ENCODE measurements around the gene NFATC2.

Gene NFATC2

DNA sequence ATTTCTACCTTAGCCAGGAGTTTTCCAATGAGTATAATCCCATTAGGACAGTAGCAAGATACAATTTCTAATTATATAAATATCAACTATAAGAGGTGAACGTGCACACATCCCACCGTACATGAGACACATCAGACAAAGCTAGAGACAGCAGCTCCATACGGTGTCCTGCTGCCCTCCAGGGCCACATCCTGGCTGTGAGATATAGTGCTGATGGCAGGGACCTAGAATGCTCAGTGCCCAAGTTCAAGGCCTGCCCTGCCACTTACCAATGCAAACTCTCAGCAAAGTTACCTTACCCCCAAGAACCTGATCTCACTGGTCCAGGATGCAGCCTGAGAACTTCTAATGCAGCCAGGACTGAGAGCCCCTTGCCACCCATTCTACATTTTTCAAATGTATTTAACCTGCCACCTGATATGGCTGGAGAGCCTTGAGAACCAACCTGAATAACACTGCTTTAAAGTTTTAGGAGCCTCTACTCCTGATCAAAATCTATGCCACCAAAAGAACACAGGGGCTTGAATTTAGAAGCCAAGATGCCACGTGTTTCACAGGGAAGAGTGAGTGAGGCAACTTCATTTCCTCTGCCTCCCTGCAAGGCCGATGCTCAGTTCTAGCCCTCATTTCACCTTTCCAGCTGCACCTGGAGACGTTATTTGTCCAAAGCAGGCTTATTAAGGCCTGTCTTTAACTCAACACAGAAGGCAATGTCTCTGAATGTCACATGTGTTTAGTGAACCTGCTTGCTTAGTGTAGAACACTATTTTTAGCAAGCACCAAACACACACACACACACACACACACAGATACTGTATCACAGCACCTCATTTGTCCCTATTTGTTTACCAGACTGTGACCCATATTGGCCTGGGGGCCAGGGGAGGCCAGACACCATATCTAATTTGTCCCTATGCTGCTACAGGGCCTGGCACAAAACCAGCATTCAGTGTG, 6.1 kb downstream of the NFATC2 start:
- no peak for DNase-seq

DNA sequence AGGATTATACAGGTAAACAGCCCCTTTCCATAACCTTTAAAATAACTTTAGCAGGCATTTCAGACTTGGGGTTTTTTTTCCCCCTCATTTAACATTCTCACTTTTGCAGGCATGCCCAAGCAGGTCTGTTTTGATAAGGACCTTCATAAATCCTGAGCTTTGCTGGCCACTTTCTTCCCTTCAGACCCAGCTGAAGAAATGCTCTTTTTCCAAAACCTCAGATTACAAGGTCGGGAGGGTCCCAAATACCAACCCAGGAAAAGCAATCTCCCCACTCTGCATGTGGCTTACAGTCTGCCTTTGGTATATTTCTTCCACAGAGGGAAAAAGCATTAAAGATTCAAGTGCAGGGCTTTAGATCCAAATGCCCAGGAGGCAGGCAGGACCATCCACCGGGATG, 6.8 kb downstream of the NFATC2 start:
- no peak for DNase-seq

DNA sequence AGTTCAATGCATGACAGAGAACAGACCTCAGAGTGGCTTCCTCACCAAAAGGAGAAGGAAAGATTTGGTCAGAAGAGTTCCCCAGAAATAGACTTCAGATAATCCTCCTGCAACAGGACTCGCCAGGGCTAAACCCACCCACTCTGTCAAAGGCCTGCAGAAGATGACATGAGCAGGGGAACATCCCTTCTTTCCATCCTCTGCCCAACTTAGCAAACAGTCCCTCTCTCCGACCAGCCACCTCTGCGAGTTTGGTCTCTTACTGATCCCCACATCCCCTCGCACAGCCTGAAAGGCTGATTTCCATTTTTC, 7.5 kb downstream of the NFATC2 start:
- DNase-seq = peak; percentile 73

DNA sequence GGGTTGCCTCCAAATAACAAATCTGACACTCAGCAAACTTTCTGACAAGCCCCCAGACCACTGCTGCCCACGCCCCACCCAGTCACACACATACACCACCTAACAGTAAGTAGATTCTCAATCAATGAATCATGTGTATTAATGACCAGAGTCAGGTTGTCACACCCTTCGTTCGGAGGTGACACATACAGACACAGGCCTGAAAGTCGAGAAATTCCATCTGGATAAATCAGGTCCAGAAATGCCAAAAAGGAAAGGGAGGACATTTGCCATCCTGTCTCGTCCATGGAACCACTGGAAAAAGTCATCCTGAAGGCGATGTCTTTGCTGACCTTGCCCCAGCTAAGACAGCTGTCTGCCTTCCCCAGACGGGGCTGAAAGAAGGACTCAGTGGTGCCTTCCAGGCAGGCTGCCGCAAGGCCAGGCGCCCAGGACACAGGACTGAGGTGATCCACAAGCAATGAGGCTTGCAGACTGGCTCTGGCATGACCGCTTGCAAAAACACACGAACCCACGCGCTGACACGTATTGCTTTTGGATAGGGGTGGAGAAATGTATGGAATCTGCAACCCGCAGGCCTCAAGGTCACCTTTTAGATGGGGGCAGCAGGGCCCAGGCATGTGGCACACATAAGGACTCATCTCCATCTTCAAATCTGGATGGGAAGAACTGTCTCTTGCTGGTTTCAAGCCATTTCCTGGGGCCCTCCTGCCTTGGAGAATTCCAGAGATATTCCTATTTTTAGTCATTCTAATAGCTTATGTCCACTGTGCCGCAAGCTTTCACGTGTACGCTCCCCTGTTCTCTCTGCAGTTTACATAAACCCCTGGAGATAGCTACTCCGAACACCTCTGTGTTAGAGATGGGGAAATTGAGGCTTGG, 9.0 kb downstream of the NFATC2 start:
- no peak for DNase-seq

DNA sequence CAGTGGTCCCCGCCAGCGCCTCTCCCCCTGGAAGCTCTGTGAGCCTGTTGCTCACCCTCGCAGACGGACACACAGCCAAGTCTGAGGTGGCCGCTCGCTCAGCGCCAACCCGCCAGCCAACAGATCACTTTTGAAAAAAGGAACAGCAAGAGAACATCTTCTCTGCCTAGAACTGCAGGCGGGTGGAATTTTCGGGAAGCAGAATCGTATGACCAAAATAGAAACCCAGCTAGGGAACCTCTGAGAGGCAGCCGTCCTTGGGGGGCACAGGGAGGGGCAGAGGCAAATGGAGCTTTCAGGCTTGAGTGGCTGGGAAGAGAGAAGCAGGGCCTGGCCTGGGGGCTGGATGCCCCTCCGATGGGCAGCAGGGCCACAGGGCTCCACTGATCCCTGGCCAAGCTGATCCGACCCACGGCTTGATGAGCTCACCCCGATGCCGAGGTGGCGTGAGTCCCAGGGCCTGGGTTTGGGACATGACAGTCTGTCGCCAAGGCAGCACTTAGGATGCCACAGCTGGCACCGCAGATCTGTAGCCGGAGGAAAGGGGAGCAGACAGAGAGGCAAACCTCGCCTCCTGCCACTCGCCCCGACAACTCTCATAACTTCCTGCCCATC, 9.8 kb downstream of the NFATC2 start:
- peak; percentile 80 for DNase-seq

DNA sequence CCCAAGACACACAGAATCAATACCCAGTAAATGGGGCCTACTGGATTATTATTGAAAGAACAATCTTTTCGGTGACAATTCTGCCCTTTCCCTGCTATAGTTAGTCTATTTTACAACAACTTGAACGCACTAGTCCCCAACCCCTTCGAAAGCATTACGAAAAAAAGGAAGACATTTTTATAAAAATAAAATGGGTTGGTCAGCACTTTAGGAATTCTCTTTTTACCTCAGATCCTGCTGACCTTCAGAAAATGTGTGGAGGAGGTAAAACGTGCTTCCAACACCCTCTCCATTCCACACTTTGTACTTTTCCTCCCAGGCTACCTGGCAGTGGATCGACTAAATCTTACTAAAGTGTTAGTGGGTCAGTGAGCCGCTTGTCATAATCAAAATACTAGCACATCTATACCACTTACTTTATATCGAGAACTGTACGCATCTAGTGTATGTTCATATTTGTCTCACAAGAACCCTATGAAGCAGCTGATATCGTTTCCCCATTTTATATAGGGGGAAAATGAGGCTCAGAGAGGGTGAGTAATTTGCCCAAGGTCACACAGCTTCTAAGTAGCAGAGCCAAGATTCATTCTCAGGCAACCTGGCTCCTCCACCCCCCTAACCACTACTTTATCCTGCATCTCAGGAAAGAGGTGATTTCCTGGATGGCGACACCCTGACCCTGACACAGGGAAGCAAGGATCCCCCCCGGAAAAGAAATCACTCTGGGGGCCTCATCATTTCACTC, 10.6 kb downstream of the NFATC2 start:
- DNase-seq = no peak

DNA sequence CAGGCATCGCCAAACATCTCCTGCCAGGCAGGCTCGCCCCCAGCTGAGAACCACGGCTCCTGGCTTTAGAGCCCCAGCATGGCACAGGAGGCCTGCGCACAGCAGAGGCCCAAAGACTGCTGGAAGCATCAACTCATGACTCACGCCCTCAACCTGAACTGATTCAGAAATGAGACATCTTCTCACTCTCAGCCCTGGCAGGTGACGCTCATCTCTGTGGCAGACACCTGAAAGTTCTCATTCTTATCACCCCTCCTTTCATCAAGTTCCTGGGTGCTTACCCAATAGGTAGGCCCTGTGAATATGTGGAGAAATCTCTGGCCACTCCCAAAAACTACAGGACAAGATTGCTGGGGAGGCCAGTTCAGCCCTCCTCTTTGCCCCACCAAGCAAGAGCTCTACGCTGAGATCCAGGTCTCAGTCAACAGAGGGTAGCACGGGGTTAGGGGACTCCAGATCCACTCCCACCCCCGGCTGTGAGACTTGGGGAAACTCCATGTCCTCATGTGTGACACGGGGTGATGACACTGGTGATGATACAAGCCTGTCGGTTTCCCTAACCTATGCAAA, 11.3 kb downstream of the NFATC2 start:
- peak; percentile 42 for DNase-seq

DNA sequence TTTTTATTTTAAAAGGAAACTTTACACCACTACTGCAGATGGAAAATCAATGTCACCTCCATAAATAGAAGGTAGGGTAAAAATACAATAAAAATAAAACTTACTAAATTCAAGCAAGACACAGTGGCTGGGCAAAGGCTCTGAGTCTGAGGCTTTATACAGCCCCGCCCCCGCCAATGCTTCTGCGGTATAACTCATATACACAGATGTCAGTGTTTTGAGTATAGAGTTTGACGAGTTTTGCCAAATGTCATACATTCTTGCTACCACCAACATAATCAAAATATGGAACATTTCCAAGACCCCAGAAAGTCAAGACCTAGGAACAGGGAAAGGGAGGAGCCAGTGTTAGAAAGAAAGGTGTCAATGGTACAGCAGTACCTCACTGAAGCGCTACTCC, 12.8 kb downstream of the NFATC2 start:
- no peak for DNase-seq

DNA sequence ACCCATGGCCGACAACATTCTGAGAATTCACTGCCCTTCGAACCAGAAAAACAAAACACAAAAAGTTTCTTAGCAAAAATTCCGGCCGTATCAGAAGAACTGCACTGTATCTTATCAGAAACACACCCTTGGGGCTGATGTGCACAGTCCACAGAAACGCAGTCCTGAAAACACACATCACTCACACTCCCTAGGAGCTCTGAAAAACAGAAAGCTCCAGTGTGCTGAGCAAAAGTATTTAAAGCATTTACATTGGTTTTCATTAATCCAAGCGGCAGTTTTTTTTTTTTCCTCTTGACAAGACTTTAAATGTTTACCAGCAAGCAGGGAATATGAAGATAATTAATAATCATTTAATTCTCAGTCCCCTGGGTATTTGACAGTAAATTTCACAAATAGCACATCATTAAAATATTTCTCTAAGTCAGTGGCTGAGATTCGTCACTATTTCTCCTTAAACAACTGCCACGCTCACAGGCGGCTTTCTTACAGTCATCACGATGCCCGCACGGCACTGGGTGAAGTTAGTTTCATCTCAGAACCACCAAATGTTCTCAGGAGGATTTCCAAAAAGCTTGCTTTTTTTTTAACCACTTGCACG, 13.3 kb downstream of the NFATC2 start:
- DNase-seq = no peak

DNA sequence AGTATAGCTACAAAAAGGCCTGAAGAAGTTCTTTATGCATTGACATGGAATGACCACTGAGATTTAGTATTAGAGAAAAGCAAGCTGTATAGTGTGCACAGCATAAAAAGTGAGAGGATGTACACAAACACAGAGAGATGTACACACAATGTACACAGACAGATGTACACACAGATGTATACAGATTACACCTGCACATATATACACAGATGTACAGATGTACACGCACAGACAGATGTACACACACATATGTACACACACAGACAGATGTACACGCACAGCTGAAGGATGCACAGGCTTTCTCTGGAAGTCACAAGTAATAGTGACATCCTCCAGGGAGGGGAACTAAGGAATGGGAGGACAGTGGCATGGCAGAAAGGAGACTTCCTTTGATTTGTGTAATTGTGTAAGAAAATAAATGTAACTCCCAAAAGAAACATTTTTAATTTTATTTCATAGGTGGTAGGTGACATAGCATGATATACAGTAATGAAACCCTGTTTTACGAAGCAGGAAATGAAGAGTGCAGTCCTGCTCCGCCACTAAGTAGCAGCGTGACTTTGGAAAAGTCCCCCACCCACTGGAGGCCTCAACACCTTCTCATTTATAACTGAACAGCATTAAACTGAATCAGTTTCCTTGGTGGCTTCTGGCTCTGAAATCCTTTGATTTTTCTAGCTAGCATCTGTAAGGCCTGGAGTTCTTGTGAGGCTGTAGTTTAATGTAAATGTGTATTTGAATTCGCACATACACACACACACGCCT, 14.1 kb downstream of the NFATC2 start:
- DNase-seq = no peak

DNA sequence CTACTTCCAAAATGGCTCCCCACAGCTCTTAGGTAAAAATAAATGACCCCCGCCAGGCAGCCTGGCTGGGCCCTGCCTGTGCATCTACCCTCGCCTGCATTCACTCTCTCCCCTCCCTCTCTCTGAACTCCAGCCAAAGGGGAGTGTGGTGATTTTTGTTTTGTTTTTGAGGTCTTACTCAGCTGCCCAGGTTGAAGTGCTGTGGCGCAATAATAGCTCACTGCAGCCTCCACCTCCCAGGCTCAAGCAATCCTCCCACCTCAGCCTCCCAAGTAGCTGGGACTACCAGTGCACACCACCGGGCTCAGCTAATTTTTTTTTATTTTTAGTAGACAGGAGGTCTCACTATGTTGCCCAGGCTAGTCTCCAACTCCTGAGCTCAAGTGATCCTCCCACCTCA, 15.8 kb downstream of the NFATC2 start:
- no peak for DNase-seq

DNA sequence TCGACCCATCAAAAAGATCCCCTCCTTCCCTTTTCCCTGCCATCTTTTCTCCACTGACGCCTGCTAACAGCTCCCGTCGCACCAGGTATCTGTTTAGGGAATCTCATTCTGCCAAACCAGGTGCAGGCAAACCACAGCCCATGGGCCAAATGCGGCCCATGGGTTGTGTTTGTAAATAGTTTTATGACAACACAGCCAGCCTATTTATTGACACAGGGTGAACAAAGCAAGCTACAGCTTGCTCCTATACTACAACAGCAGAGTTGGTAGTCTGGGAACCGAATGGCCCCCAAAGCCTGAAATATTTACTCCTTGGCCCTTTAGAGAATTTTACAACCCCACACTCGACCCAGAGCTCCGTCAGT, 16.4 kb downstream of the NFATC2 start:
- DNase-seq = no peak

DNA sequence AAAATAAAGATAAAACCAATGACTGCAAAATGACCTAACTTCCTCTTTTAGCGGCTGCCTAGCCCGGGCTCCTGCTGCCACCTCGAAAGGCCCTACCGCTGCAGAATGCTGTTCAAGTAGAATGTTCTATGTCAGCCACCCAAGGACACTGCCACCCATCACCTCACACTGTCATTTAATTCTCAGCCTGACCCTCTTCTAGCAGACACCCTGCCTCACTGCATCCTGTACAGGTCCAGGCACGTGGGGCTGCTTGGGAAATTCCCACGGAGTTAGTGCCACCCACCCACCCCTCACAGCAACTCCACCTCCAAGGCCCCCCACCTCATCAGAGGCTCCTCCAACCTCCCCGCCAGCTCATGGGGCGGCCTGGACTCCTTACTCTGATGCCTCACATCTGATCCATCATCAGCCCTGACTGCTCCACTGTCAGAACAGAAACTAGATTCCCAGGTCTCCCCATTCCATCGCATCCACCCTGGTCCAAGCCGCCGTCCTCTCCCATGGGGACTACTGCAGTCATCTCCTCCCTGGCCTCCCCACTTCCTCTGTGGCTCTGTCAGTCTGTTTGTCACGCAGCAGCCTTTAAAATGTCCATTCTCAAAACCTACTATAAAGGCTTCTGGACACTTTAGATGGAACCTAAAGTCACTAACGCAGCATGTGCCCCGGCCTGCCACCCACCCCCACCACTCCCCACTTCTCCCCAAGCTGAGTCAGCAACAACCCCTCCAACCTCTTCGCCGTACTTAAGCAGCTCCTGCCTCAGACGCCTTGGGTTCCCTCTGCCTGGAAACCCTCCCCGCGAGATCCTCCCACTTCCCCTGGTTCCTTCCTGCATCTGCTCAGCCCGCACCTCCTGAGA, 17.0 kb downstream of the NFATC2 start:
- DNase-seq = peak; percentile 27

DNA sequence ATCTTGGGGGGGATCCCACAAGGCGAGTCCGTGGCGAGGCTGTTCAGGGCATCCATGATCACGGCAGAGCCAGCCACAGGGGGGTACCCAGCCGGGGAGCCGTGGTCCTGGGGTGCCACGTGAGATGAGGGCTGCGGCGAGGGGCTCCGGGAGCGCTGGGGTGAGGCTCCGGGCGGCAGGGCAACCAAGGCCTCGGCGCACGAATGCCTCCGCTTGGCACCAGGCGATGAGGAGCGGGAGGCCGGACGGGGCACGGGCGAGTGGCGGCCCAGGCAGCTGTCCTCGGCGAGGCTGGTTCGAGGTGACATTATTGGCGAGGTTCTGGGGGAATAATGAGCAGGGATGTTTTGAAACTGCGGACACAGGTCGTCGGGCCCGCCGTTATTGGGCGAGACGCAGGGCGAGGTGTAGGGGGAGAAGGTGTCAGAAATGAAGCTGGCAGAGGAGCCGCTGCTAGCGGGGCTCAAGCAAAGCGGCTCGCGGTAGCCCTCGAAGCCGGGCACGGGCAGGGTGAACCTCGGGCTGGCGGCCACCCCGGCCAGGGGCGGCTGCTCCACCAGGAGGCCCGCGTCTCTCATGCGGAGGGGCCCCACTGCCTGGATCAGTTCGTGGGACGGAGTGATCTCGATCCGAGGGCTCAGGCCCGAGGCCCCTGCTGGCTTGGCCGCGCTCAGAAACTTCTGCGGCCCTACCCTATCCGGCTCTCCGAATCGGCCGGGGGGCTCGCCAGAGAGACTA, 19.1 kb downstream of the NFATC2 start:
- DNase-seq = no peak

DNA sequence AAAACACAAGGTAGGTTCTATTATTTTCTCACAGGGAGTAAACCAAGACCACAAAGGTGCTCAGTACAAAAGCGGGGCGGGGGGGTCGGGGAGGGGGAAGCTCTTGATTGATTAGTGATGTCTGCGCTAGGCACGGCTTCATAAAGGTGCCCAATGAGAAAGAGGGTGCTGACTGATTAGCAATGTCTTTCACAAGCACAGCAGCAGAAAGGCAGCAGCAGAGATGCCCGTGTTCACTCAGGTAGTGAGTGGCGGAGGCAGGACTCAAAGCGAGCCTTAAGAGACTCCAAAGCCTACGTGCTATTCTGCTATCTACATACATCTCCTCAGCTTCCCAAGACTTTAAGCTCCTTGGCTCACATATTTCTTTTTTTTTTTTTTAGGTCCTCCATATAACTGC, 20.3 kb downstream of the NFATC2 start:
- DNase-seq = no peak

DNA sequence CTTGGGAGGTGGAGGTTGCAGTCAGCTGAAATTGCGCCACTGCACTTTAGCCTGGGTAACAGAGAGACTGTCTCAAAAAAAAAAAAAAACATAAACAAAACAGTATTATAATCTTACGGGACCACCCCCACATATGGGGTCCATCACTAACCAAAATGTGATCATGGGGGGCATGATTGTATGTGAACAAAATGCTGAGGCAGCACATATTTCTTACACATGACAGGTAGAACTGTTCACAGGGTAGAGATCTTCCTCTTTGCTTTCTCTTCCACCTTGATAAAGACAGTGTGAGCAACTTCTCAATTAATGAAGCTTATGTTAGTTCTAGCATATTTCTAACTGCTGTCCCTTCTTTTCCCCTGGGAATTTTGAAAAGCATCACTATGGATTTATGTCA, 24.7 kb downstream of the NFATC2 start:
- no peak for DNase-seq

DNA sequence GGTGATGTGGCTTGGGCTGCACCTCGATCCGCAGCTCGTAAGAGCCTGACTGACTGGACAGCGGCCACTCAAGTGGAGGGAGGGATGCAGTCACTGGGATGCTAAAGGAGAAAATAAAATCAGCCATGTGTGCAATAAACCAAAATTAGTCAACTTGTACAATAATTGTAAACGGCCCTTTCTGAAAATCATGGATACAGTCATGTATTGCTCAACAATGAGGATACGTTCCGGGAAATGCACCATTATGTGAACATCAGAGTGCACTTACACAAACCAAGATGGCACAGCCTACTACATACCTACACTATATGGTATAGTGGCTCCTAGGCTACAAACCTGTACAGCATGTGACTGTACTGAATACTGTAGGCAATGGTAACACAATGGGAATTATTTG, 25.7 kb downstream of the NFATC2 start:
- DNase-seq = no peak

DNA sequence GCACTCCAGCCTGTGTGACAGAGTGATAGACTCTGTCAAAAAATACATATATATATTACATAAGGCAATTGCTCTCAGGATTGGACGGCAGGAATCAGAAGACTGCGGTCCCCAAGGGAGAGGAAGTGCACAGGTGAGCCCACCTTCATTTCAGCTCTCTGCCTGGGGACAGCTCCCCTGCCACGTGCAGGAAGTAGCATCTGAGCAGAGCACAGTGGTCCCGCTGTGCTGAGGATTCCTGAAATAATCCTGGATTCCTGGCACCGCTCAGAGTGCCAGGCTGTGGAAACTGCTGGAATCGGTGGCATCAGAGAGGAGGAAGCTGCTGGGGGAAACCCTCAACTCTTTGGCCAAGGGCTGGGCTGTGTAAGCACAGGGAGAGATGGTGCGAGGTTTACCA, 27.7 kb downstream of the NFATC2 start:
- DNase-seq = no peak

DNA sequence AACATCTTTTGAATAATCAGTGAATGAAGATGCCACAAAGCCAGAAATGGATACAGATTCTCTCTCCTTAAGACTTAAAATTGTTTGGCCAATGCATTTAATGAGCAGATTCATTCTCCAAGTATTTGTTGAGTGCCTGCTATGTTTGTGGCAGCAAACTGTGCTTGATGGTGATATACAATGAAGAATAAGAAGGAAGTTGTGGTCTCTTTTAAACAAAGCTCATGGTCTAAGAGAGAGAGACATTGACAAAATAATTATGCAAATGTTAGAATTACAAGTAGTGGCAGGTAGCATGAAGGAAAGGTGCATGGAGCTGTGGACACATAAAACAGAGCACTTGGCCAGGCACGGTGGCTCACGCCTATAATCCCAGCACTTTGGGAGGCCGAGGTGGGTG, 28.3 kb downstream of the NFATC2 start:
- DNase-seq = no peak

DNA sequence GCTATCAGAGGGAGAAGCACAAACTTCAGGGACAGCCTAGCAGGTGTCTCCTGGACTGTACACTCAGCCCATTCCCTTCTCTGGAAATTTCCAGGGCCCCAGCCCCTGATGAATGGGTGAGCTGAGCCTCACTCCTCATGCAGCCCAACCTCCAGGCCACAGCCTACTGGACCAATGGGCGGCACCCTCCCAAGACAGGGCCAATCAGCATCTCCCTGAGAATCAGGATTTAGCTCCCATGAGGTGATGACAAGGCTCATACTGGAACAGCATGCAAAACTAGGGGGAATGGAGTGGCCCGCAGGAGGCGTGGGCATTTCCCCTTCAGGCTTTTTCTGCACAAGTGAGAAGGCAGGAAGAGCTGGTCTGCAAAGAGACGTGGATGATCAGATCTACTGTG, 29.0 kb downstream of the NFATC2 start:
- DNase-seq = no peak
